Stimulated activated naive CD4-positive, alpha-beta T cell (primary cell): Measurements from ENCODE around the gene TAC4.
A peak's percentile ranks its signal among the peaks of the same experiment; 100 is the strongest.

ENCODE experiments used
- DNase-seq, 6 experiments: peaks; one replicate each; lab custom pipeline; 2025; lab: John Stamatoyannopoulos, UW

The TAC4 gene

DNA sequence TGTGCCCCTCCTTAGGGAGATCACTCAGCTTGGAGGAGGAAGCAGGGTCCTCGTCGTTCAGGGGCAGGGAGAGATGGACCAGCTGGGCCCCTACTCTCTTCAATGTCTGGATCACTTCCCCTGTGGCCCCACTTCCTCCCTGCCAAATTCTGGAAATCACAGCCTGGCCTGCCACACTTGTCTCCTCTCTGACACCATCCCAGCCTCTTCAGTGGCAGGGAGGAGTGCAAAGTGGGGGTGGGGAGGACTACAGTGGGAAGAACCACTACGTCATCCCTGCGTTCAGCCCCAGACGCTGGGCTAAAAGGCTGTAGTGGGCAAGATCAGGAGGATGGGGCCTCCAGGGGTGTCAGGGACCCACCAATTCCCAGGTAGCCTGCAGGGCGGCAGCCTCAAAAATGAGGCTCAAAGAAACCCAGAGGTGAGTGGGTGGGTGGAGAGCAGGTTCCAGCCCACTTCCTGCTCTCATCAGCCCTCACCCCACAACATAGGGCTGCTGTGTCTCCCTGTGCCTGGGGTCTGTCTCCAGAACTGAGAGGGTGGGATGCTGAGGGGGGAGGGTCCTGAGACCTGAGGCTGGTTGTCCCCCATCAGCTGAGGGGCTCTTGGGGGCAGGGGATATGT lies 25.0 kb upstream of the TAC4 start:
- DNase-seq, result peak in 2 of 6 experiments; percentile 26 to 40

GRCh38 chr17:49871211-49871610 lies 23.3 kb upstream of the TAC4 start:
- no peak for DNase-seq

GRCh38 chr17:49870298-49870697 lies 22.4 kb upstream of the TAC4 start:
- DNase-seq, result no peak

DNA sequence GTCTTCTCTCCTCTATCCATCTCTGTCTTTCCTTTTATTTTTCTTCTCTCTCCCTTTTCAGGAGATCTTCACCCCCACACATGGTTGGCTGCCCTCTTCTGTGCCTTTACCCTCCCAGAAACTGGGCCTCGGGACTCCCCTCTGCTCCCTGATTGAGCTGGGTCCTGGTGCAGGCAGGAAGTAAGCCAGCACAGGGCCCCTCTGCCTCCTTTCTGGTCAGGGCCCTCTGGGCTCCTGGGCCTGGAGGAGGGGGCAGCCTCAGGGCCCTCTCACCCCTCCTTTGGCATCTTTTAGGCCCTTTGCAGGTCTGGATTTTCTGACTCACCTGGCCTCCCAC lies 21.1 kb upstream of the TAC4 start:
- no peak for DNase-seq

- DNase-seq, result no peak
These were observed 19.1 kb upstream of the TAC4 start for GRCh38 chr17:49866882-49867413.

- no peak for DNase-seq
These were observed 18.1 kb upstream of the TAC4 start for GRCh38 chr17:49866019-49866380.

GRCh38 chr17:49862781-49863331 lies 15.0 kb upstream of the TAC4 start:
- no peak for DNase-seq

DNA sequence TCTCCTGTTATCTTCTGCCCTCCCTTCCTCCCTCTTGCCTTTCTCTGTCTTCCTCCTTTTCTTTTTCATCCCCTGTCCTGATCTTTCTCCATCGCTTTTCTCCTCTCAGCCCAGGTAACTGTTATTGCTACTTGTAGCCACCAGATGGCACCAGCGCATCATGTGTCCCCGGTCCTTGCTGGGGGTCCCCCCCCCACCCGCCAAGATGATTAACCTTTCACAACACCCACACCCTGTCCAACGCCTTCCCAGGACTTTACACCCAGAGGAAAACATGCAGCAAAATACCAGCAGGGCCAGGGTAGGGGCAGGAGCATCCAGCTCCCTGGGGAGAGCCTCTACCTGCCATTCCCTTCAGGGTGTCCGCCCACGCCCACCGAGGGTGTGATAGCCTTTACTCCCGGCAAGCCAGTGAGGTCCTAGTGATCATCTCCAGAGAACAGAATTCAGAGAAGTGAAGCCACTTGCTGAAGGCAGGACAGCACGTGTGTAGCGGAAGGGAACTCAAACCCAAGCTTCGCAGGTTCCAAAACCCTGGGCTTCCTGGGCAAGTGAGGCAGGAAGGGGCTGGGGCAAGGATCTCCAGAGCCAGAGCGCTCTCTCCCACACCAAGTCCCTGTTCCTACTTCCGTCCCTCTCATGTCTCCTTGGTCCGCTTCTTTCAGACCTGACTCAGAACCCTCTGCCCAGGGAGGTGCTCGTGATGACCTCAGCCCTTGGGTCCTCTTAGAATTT lies 13.4 kb upstream of the TAC4 start:
- peak; percentile 9 to 70 (median 46) for DNase-seq

- no peak for DNase-seq
These were observed 12.4 kb upstream of the TAC4 start for GRCh38 chr17:49859991-49860953.

DNA sequence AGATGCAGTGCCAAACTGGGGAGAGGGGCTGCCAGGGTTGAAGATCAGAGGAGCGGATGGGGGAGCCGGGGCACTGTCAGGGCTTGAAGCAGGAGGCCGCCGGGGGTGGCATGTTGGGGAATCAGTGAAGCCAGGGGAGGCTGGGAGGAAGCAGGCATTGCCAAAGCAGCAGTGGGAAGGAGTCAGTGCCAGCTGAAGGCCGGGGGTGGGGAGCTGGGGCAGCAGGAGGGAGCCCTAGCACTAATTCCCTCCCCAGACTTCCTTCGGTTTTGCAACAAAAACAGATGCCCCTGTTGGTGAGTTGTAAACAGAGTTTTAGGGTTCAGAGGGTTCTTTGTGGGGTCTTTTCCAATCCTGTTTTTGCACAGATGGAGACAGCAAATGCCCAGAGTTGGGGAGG lies 10.9 kb upstream of the TAC4 start:
- no peak for DNase-seq

- DNase-seq, result no peak
These were observed 6.3 kb upstream of the TAC4 start for GRCh38 chr17:49854126-49854525.

DNA sequence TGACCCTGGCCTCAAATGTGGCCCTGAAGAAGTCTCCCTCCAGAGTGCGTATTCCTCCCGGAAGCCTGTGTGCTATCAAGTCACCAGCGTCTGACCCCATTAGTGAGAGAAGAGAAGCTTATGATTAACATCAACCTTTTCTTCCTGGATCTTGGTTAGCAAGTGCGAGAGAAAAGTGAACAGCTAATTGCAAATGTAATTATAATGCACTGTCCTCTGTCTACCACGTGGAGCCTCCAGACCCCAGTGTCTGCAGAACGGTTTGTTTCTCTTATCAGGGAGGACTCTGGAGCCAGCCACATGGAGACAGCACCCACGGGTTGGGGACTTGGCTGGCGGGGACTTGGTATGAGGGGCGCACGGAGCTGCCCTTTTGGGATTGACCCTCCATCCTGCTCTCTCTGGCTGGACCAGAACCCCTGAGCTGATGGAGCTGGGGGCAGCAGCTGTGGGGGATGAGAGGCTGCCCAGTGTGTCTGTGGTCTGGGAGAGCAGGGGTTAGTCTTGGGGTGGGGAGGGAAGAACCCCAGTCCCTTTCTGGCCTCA lies 5.7 kb upstream of the TAC4 start:
- DNase-seq, result no peak

DNA sequence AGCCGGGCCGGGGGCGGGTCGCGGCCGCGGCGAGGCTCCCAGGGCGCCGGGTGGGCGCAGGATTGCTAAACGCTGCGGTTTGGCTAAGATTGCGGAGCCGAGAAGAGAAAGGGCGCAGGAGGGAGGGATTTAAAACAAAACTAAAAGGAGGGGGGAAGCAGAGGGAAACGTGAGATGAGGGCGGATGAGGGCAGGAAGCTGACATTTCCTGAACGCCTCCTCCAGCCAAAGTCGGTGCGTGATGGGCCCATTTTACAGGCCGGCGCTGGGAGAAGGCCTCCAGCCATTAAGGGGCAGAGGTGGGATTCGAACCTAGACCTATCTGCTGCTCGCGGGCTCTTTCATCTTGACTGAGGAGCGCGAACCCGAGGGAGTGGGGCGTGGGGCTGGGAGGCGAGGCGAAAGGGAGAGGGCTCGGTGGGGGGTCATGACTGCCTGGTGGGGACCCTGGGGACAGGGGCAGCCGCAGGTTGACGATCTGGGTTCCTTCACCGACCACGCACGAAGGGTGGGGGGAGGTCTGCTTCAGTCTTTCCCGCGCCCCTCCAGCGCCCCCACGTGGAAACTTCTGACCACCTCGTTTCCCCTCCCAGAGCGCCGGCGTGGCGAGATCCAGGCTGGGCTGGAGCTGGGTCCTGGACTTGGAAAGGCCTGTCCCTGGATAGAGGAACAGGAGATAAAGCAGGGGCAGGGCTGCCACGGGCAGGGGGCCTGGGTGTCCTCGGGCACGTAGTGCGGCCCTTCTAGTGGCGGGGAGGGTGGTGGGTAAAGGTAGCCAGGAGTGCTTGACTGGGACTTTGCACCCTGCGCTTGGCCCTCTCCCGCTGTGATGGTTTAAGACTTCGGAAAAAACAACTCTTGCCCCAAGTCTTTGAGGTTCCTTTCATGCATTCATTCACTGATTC lies 3.8 kb upstream of the TAC4 start:
- DNase-seq, result peak; percentile 52 to 79 (median 64)

DNA sequence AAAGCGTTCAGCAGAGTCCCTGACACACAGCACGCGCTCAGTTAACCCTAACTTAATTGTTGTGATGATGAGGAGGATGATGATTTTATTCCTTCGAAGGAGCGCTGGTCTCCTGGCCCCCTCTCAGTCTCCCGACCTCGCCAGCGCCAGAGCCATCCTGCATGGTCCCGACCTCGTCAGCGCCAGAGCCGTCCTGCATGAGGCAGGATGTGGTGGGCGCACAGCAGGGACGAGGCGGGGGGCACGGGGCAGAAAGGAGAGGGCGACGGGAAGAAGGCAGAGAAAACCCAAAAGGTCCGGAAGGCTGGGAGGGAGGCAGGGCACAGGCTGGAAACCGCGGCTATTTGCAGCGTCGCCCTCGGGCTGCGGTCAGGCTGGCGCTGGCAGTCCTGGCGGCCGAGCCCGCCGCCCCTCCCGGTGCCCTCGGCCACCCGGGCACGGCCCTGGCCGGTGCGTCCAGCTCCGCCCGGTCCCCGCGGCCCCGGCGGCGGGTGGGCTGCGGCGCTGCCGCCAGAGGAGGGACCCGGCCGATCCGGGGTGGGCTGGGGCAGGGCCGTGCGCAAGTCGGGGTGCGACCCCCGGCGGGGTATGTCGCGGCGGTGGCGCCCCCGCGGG lies 3.0 kb upstream of the TAC4 start:
- peak in 3 of 6 experiments; percentile 15 to 27 (median 18) for DNase-seq

DNA sequence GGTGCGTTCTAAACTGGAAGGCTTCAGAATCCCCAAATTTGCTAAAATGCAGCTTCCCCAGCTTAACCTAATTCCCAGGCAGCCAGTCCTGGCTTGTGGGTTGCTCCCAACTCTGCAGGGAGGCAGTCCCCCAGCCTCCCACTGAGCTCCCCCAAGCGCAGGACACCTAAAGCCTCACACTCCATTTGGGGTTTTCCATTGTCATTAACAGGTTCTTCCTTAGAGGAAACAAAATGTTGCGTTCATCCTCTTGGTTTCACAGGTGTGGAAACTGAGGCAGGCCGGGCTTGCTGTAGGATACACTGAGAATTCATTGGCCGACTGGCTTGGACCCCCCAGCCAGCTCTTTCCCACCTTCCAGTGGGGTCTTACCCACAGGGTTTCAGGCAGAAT lies 2.3 kb upstream of the TAC4 start:
- no peak for DNase-seq

DNA sequence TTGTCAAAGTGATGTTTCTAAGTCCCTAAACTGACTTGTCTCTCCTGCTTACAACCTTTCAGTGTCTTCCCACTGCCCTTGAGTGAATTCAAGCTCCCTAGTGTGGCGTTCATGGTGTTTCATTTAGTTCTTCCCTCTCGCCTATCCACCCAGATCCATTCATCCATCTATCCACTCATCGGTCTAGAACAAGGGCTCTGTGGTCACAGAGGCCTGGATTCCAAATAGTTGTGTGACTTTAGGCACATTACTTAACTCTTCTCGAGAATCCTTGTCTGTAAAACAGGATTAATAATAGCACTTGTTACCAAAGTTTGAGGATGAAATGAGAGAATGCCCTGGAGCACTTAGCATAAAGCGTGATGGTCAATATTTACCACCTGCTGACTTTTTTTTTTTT lies 870 bp upstream of the TAC4 start:
- no peak for DNase-seq

DNA sequence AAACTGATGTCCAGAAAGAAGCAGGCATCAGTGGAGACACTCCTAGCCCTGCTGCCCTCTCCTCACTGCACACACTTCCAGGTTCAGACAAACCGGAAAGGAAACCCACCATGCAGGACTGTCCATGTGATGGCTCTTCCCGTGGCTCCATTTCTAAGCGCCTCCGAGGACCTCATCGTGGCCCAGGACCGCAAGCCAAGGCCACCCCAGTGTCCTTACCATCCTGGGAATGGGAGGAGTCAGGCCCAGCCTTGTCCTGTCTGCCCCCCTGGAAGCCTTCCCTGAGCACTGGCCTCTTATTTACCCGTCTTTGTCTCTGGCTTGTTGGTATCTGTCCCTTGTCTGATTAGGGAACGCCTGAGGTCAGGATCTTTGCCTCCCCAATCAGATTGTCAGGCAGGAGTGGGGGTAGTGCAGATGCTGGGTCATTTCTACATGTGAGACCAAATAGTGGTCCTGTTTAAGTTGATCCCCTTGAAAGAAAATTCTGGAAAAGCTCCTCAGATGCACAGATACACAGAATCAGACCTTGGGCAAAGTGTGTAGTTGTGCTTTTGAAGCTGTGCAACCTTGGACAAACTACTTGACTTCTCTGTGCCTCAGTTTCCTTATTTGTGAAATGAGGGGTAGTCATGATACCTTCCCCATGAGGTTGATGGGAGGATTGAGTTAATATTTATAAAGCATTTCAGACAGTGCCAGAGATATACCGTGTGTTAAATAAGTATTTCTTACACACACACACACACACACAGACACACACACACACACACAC lies 744 bp downstream of the TAC4 start:
- DNase-seq, result no peak

GRCh38 chr17:49845321-49845720 lies 2.5 kb downstream of the TAC4 start:
- DNase-seq, result no peak

DNA sequence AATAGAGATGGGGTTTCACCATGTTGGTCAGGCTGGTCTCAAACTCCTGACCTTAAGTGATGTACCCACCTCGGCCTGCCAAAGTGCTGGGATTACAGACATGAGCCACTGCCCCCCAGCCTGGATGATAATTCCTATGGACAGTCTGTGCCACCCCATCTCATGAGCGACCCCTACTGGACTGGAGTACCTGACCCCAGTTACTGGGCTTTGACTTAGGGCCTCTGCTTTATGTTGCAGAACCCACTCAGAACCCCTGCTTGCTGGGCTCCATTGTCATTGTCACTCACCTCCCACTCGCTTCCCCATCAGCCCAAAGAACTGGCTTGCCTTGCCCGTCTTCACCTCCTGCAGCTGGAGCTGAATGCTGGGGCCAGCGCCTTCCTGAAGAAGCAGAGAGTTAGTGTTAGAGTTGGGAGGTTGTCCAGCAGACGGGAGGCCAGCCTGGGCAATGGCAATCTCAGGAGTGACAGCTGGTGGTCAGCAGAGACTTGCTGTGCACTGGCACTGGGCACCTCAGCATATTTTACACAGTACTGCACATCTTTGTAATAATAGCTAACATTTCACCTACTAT lies 4.0 kb downstream of the TAC4 start:
- DNase-seq, result no peak
